ENCODE results near the gene KNDC1.

The KNDC1 gene

GRCh38 chr10:133239990-133240389, 80.0 kb downstream of the KNDC1 start:
- POLR2A ChIA-PET, result no interaction called here
- DNase-seq (ENCODE audit: extremely low spot score), result no peak
- TF ChIP-seq L3MBTL2 (conservative IDR thresholded peaks at IDR 0.05) (no peak), ELF4 (IDR thresholded peaks at IDR 0.05) (no peak), NFRKB (IDR thresholded peaks at IDR 0.05) (no peak), PKNOX1 (IDR thresholded peaks at IDR 0.05) (no peak), BHLHE40 (IDR thresholded peaks at IDR 0.05; ENCODE audit: borderline replicate concordance) (no peak), HDGF (IDR thresholded peaks at IDR 0.05; ENCODE audit: borderline replicate concordance) (no peak), TARDBP (IDR thresholded peaks at IDR 0.05) (no peak), SP1 (IDR thresholded peaks at IDR 0.05) (no peak), ARNT (IDR thresholded peaks at IDR 0.05) (no peak), FOXM1 (IDR thresholded peaks at IDR 0.05; ENCODE audit: borderline replicate concordance) (no peak)
- CTCF ChIA-PET, result no interaction called here

- ChIA-PET POLR2A (no interaction called here), CTCF (no interaction called here)
- no peak for DNase-seq (ENCODE audit: extremely low spot score)
- no peak for TF ChIP-seq ARNT (IDR thresholded peaks at IDR 0.05)
- TF ChIP-seq ELF4 (IDR thresholded peaks at IDR 0.05), result no peak
- TF ChIP-seq BHLHE40 (IDR thresholded peaks at IDR 0.05; ENCODE audit: borderline replicate concordance), result no peak
- no peak for TF ChIP-seq FOXK2 (IDR thresholded peaks at IDR 0.05)
- no peak for TF ChIP-seq HDGF (IDR thresholded peaks at IDR 0.05; ENCODE audit: borderline replicate concordance)
- TF ChIP-seq TARDBP (IDR thresholded peaks at IDR 0.05), result no peak
- no peak for TF ChIP-seq L3MBTL2 (conservative IDR thresholded peaks at IDR 0.05)
- TF ChIP-seq FOXM1 (IDR thresholded peaks at IDR 0.05; ENCODE audit: borderline replicate concordance), result no peak
- TF ChIP-seq PKNOX1 (IDR thresholded peaks at IDR 0.05), result no peak
- no peak for TF ChIP-seq CTBP1 (IDR thresholded peaks at IDR 0.05; ENCODE audit: borderline replicate concordance)
- TF ChIP-seq SUZ12 (IDR thresholded peaks at IDR 0.05), result no peak
- no peak for TF ChIP-seq NFRKB (IDR thresholded peaks at IDR 0.05)
- no peak for TF ChIP-seq FOXA1 (IDR thresholded peaks at IDR 0.05)
Observed at GRCh38 chr10:133241501-133242205, 81.6 kb downstream of the KNDC1 start.

GRCh38 chr10:133242611-133243356, 82.8 kb downstream of the KNDC1 start:
- DNase-seq (ENCODE audit: extremely low spot score), result no peak
- POLR2A ChIA-PET, result interaction anchor here (0.9 kb wide), 1 partner anchor 12 kb away, joined by 3 read pairs; no protein-coding TSS in a partner anchor
- TF ChIP-seq NFRKB (IDR thresholded peaks at IDR 0.05) (no peak), SP1 (IDR thresholded peaks at IDR 0.05) (no peak), LEF1 (IDR thresholded peaks at IDR 0.05; ENCODE audit: borderline replicate concordance) (no peak), PKNOX1 (IDR thresholded peaks at IDR 0.05) (no peak), TARDBP (IDR thresholded peaks at IDR 0.05) (no peak), SUZ12 (IDR thresholded peaks at IDR 0.05) (no peak), CTBP1 (IDR thresholded peaks at IDR 0.05; ENCODE audit: borderline replicate concordance) (no peak), L3MBTL2 (conservative IDR thresholded peaks at IDR 0.05) (no peak), ZNF384 (IDR thresholded peaks at IDR 0.05) (no peak), BHLHE40 (IDR thresholded peaks at IDR 0.05; ENCODE audit: borderline replicate concordance) (no peak), ARNT (IDR thresholded peaks at IDR 0.05) (no peak), HDGF (IDR thresholded peaks at IDR 0.05; ENCODE audit: borderline replicate concordance) (no peak), FOXM1 (IDR thresholded peaks at IDR 0.05; ENCODE audit: borderline replicate concordance) (no peak)
- CTCF ChIA-PET, result no interaction called here

GRCh38 chr10:133243593-133243992, 83.6 kb downstream of the KNDC1 start:
- ChIA-PET CTCF (no interaction called here), POLR2A (no interaction called here)
- TF ChIP-seq L3MBTL2 (conservative IDR thresholded peaks at IDR 0.05) (no peak), SP1 (IDR thresholded peaks at IDR 0.05) (no peak), SUZ12 (IDR thresholded peaks at IDR 0.05) (no peak), TARDBP (IDR thresholded peaks at IDR 0.05) (no peak), HDGF (IDR thresholded peaks at IDR 0.05; ENCODE audit: borderline replicate concordance) (no peak), CTBP1 (IDR thresholded peaks at IDR 0.05; ENCODE audit: borderline replicate concordance) (no peak), BHLHE40 (IDR thresholded peaks at IDR 0.05; ENCODE audit: borderline replicate concordance) (no peak)
- DNase-seq (ENCODE audit: extremely low spot score), result no peak

- ChIA-PET CTCF (no interaction called here), POLR2A (no interaction called here)
- TF ChIP-seq ELF4 (IDR thresholded peaks at IDR 0.05) (no peak), TARDBP (IDR thresholded peaks at IDR 0.05) (no peak), FOXA1 (IDR thresholded peaks at IDR 0.05) (no peak), L3MBTL2 (conservative IDR thresholded peaks at IDR 0.05) (no peak), HDGF (IDR thresholded peaks at IDR 0.05; ENCODE audit: borderline replicate concordance) (no peak), NFRKB (IDR thresholded peaks at IDR 0.05) (no peak), FOXK2 (IDR thresholded peaks at IDR 0.05) (no peak), CTBP1 (IDR thresholded peaks at IDR 0.05; ENCODE audit: borderline replicate concordance) (no peak), SP1 (IDR thresholded peaks at IDR 0.05) (no peak)
- no peak for DNase-seq (ENCODE audit: extremely low spot score)
Observed at GRCh38 chr10:133245439-133246235, 85.6 kb downstream of the KNDC1 start.

All from HEK293T (cell line).